ENCODE results near the gene FXR2. TPM values are rescaled to one million over a fixed set of nuclear protein-coding genes. Genes with fewer than 3 reads are reported as not detected.

The FXR2 gene
- total RNA-seq, result 10 to 100 TPM; 22.8 to 33.9 (median 25.6) TPM

DNA sequence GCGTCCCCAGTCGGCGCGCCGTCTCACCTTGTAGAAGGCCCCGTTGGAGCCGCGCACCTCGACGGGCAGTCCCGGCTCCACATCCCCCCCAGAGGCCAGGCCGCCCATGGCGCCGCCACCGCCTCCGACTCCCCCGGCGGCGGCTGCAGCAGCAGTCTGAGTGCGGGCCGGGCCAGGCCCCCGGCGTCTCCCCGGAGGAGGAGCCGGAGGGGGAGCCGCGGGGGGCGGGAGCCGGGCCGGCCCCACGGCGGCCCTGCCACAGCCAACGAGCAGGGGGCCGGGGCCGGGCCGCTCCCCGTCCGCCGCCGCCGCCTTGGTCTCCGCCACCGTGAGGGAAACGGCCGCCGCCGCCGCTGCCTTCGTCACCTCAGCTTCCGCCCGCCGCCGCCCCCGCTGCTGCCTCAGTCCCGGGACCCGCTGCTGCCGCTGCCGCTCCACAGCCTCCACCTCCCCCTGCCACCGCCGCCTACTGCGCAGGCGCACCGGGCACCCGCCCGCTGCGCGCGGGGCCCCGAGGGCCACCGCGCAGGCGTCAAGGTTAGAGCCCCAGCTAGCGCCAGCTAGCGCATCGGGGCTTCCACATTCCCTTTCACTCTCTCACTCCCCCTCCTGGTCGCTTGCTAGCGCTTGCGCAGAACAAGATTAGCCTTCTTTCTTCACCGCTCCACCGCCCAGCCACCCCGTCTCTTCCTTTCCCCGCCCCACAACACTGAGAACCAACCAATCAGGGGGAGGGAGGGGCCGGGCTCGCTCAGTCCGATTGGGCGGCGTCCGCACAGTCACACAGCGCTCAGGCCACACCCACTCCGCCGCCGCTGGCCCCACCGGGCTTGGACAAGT, at the start of gene FXR2:
Gene FXR2, minus strand, starts transcription at position 473 of the 840 bp plus-strand sequence. Its CDS starts 365 bp downstream, at position 108.
- H3K27ac ChIP-seq, result peak within 1 kb of the TSS; percentile 92 to 99
- intact Hi-C loops (cut with DNase I; ENCODE audit: low total_unique reads), result no loop called here
- H3K9me3 ChIP-seq, result no peaks in the 10 kb centered on the region
- DNase-seq (ENCODE audit: low spot score in 2 of 2), result peak; percentile 100
- no peak for TF ChIP-seq POLR2A (IDR thresholded peaks at IDR 0.05)
- peak; percentile 48 to 73 (median 51) for TF ChIP-seq CTCF (IDR thresholded peaks at IDR 0.05)
- peak in 2 of 3 donors; percentile 19 to 44 for TF ChIP-seq POLR2AphosphoS5 (IDR thresholded peaks at IDR 0.05)
- H3K27me3 ChIP-seq, result no peaks in the 10 kb centered on the region
- H3K36me3 ChIP-seq, result no peaks in the 10 kb centered on the region
- peaks cover 0 to 21% of the 10 kb centered on the region in 2 donors for H3K4me1 ChIP-seq
- peak within 1 kb of the TSS; percentile 85 to 97 (median 86) for H3K4me3 ChIP-seq

DNA sequence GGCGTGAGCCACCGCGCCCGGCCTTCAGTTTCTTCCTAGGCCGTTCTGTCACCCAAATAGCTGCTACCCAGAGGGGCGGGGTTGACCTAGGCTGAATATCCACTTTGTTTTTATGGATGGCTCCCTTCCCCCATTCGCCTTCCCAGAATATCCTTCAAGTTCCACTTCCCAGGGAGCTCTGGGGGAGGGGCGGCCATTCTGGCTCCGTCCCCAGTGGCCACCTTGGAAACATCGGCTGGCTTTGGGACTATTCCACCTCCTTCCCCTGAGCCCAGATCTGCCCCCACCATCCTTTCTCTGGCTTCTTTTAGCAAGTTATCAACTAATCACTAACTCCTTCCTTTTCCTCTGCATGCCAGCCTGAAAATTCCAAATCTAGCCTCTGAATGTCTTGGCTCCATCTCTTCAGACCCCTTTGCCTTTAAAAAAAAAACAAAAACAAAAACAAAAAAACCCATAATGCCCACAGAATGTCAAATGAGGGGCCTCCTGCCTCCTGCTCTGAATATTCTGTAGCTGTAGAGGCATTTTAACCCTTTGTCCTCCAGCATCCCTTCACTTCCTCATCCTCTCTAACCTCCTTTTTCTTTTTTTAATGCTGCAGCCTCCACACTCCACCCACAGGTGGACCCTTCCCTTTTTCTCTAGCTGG, 42.4 kb upstream of the FXR2 start:
- Histone ChIP-seq H3K4me1 (no peaks in the 10 kb centered on the region), H3K36me3 (no peaks in the 10 kb centered on the region), H3K4me3 (no peak overlapping the region), H3K27ac (no peak overlapping the region), H3K27me3 (no peaks in the 10 kb centered on the region), H3K9me3 (no peaks in the 10 kb centered on the region)
- intact Hi-C loops (cut with DNase I; ENCODE audit: low total_unique reads), result no loop called here
- no peak for TF ChIP-seq CTCF (IDR thresholded peaks at IDR 0.05)
- TF ChIP-seq POLR2A (IDR thresholded peaks at IDR 0.05), result no peak
- TF ChIP-seq POLR2AphosphoS5 (IDR thresholded peaks at IDR 0.05), result no peak
- DNase-seq (ENCODE audit: low spot score in 2 of 2), result no peak

GRCh38 chr17:7655541-7655840, 40.8 kb upstream of the FXR2 start:
- intact Hi-C loops (cut with DNase I; ENCODE audit: low total_unique reads), result no loop called here
- no peak for DNase-seq (ENCODE audit: low spot score in 2 of 2)
- H3K4me1 ChIP-seq, result no peaks in the 10 kb centered on the region
- peaks cover 0 to 4% of the 10 kb centered on the region in 2 donors for H3K27me3 ChIP-seq
- peak overlapping the region in 1 of 2 donors; percentile 32 for H3K27ac ChIP-seq
- no peak overlapping the region for H3K4me3 ChIP-seq
- TF ChIP-seq CTCF (IDR thresholded peaks at IDR 0.05) (no peak), POLR2AphosphoS5 (IDR thresholded peaks at IDR 0.05) (no peak), POLR2A (IDR thresholded peaks at IDR 0.05) (no peak)
- no peaks in the 10 kb centered on the region for H3K9me3 ChIP-seq
- H3K36me3 ChIP-seq, result no peaks in the 10 kb centered on the region

GRCh38 chr17:7654832-7655540, 40.3 kb upstream of the FXR2 start:
- DNase-seq (ENCODE audit: low spot score in 2 of 2), result no peak
- Histone ChIP-seq H3K27ac (peak overlapping the region in 1 of 2 donors; percentile 32), H3K36me3 (no peaks in the 10 kb centered on the region), H3K4me3 (no peak overlapping the region), H3K9me3 (no peaks in the 10 kb centered on the region), H3K27me3 (peaks cover 0 to 4% of the 10 kb centered on the region in 2 donors), H3K4me1 (no peaks in the 10 kb centered on the region)
- no peak for TF ChIP-seq CTCF (IDR thresholded peaks at IDR 0.05)
- no peak for TF ChIP-seq POLR2AphosphoS5 (IDR thresholded peaks at IDR 0.05)
- no peak for TF ChIP-seq POLR2A (IDR thresholded peaks at IDR 0.05)
- intact Hi-C loops (cut with DNase I; ENCODE audit: low total_unique reads), result no loop called here
